WERI-Rb-1 (cell line): ENCODE measurements around the gene TIGAR.

ENCODE experiments used
- DNase-seq: peaks from one replicate; pipeline ENCODE4 v3.0.0-alpha.2; 2020
- H3K27ac ChIP-seq: fragments of 250-450 bp; sonication (Bioruptor Pico); 2 replicates; pipeline ENCODE4 v1.5.1; 2020; ENCODE audit warnings: mild to moderate bottlenecking, moderate library complexity
- H3K27me3 ChIP-seq: fragments of 250-450 bp; sonication (Bioruptor Pico); 2 replicates; pipeline ENCODE4 v1.5.1; 2021; ENCODE audit warnings: mild to moderate bottlenecking, low read depth, moderate library complexity; ENCODE audit not compliant: insufficient read depth, severe bottlenecking
- H3K36me3 ChIP-seq: fragments of 250-450 bp; sonication (Bioruptor Pico); 2 replicates; pipeline ENCODE4 v1.5.1; 2020; ENCODE audit warnings: mild to moderate bottlenecking, moderate library complexity
- H3K4me3 ChIP-seq: 2 replicates; pipeline ENCODE4 v1.5.1; 2011; ENCODE audit warnings: low read depth, mild to moderate bottlenecking, control low read depth, low read length
- H3K9me3 ChIP-seq: fragments of 250-450 bp; sonication (Bioruptor Pico); 2 replicates; pipeline ENCODE4 v1.5.1; 2021; ENCODE audit warnings: mild to moderate bottlenecking, moderate library complexity; ENCODE audit not compliant: severe bottlenecking
- CTCF ChIP-seq: IDR thresholded peaks from 2 replicates; pipeline ENCODE4 v1.5.1; 2011; ENCODE audit warnings: low read depth, mild to moderate bottlenecking, control low read depth, inconsistent platforms, low read length

TIGAR gene

DNA sequence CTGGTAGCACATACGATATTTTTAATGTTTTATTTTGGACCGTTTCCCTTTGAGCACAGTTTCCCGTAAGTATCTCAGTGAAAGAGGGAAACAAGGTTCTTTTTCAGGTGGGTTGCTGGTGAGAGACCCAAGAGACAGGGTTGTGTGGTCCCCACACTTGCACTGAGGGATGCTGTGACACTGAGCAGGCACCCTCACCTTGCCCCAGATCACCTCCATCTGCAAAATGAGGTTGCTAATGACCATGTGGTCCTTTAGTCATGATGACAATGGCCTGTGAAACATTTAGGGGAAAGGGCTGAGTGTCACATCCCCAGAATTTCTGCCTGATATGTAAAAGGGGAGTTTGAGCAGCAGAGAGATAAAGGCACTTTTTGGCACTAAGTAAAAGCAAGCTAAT, 43.2 kb upstream of the TIGAR start:
- no peak for TF ChIP-seq CTCF
- H3K9me3 ChIP-seq, result no peaks in the 10 kb centered on the region
- H3K4me3 ChIP-seq, result no peak overlapping the region
- peaks cover 39% of the 10 kb centered on the region for H3K27me3 ChIP-seq
- no peak for DNase-seq
- no peak overlapping the region for H3K27ac ChIP-seq
- H3K36me3 ChIP-seq, result no peaks in the 10 kb centered on the region

- no peak for TF ChIP-seq CTCF
- H3K36me3 ChIP-seq, result no peaks in the 10 kb centered on the region
- H3K27me3 ChIP-seq, result peaks cover 32% of the 10 kb centered on the region
- no peak overlapping the region for H3K4me3 ChIP-seq
- no peak for DNase-seq
- no peaks in the 10 kb centered on the region for H3K9me3 ChIP-seq
- no peak overlapping the region for H3K27ac ChIP-seq
These were observed 42.5 kb upstream of the TIGAR start for GRCh38 chr12:4278329-4279197.

DNA sequence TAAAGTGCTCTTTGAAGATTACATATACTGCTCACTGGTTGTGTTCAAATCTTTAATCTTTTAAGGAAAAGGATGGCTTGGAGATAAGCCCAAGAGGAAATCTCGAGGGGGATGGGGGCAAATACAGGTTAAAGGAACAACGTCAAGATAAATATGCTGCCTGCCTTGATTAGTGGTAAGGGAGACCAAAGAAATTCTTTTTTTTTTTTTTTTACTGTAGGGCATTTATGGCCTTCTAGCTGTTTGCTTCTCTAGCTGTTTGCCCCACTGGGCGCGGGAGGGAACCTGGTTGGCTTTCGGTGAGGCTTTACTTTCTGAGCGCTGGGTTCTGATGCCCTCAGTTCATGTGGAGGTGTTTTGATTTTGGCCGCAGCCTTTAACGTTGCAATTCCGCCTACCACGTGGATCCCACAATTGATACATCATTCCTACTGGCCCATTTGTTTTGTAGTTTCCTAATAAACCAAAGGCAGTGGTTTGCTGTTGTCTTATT, 41.8 kb upstream of the TIGAR start:
- no peaks in the 10 kb centered on the region for H3K36me3 ChIP-seq
- H3K9me3 ChIP-seq, result no peaks in the 10 kb centered on the region
- no peak for TF ChIP-seq CTCF
- H3K27me3 ChIP-seq, result peaks cover 25% of the 10 kb centered on the region
- no peak for DNase-seq
- no peak overlapping the region for H3K4me3 ChIP-seq
- H3K27ac ChIP-seq, result no peak overlapping the region

GRCh38 chr12:4280351-4281163, 40.5 kb upstream of the TIGAR start:
- Histone ChIP-seq H3K4me3 (no peak overlapping the region), H3K27ac (no peak overlapping the region), H3K9me3 (no peaks in the 10 kb centered on the region), H3K36me3 (no peaks in the 10 kb centered on the region), H3K27me3 (peaks cover 13% of the 10 kb centered on the region)
- TF ChIP-seq CTCF, result no peak
- DNase-seq, result no peak

- Histone ChIP-seq H3K9me3 (no peaks in the 10 kb centered on the region), H3K27ac (no peak overlapping the region), H3K4me3 (no peak overlapping the region), H3K27me3 (peaks cover 7% of the 10 kb centered on the region), H3K36me3 (no peaks in the 10 kb centered on the region)
- DNase-seq, result no peak
- no peak for TF ChIP-seq CTCF
These were observed 39.8 kb upstream of the TIGAR start for GRCh38 chr12:4281173-4281654.
